Stimulated activated CD8-positive, alpha-beta memory T cell treated with anti-CD3 and anti-CD28 coated beads, Interleukin-4, amount 100 ng/mL, for 48 hours (primary cell): ENCODE measurements around the gene GLP2R.
"Not testable (repeated sequence)": the region's sequence is repeated elsewhere in the genome, so short reads cannot be mapped to it uniquely, and the experiment has no call there.

Experiments used
- DNase-seq: peaks from one replicate; pipeline ENCODE4 v3.0.0-alpha.2; 2020

GLP2R gene, protein sequence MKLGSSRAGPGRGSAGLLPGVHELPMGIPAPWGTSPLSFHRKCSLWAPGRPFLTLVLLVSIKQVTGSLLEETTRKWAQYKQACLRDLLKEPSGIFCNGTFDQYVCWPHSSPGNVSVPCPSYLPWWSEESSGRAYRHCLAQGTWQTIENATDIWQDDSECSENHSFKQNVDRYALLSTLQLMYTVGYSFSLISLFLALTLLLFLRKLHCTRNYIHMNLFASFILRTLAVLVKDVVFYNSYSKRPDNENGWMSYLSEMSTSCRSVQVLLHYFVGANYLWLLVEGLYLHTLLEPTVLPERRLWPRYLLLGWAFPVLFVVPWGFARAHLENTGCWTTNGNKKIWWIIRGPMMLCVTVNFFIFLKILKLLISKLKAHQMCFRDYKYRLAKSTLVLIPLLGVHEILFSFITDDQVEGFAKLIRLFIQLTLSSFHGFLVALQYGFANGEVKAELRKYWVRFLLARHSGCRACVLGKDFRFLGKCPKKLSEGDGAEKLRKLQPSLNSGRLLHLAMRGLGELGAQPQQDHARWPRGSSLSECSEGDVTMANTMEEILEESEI

GRCh38 chr17:9825641-9826150 is at the start of gene GLP2R:
Gene GLP2R (plus strand): TSS chr17:9825924. CDS start chr17:9826064, 140 bp downstream.
- DNase-seq, result no peak

DNA sequence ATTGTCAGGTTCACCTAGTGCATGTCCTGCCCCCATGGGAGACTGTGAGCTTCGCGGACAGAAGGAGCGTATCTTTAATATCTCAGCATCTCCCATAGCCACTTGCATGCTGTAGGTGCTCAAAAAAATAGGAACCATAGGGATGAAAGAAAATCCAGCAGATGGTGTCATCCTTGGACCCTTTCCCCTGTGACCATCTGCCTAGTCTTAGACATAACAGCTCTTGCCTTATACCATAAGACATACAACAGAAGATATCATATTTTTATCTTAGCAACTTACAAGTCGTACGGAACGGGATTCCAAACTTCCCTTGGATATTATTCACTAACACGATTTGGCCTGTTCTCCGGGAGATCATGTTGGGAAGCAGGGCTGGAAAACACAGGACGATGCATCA is 48.8 kb upstream of the GLP2R start:
- no peak for DNase-seq

- no peak for DNase-seq
Observed at GRCh38 chr17:9780552-9780951, 45.2 kb upstream of the GLP2R start.

DNA sequence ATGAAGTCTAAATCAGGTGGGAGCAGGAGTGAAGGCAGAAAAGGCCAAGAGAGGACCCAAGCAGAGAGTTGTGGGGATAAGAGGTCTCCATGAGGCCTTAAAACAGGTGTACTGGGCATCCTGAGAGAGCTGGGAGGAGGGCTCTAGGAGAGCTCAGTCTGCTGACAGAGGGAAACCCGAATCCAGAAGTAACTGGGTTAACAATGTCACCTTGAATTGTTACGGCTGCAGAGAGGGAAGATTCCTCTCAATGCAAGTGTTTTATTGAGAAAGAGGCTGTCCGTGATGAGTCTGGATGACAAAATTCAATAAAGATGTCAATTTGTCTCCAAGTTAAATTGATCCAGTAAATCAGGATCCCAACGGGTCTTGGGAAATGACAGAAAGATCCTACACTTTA is 42.7 kb upstream of the GLP2R start:
- DNase-seq, result no peak

GRCh38 chr17:9783465-9783864 is 42.3 kb upstream of the GLP2R start:
- not testable (repeated sequence) for DNase-seq

DNA sequence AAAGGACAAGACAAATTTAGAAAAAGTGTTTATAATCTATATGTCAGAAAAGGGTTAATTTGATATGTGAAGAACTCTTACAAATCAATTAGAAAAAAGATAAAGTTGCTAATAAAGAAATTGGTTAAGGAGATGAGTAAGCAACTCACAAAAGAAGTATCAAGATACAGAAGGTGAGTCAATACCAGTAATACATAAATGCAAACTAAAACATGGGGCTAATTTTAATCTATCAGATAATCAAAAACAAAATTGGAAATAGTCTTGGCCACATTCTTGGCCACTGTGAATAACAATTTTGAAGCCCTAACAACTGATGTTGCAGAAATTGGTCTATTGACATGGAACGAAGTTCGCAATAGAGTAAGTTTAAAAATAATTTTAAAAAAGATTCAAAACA is 41.2 kb upstream of the GLP2R start:
- no peak for DNase-seq

GRCh38 chr17:9788601-9789000 is 37.1 kb upstream of the GLP2R start:
- DNase-seq, result no peak

DNA sequence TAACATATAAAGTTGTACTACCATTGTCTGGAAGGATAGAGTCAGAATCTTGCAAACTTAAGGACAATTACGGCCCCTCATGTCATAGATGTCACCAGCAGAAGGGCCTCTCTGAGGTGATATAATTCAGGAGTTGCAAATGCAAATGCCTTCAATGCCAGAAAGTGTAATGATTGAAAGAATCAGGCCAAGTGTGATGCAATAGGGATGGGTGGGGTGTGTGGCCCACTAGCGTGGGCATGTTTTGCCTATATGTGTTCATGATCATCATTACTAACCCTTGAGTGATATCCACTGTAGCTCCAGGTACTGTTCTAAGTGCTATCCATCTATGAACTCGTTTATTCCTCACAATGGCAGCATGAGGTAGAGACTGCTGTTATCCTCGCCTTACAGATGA is 35.4 kb upstream of the GLP2R start:
- DNase-seq, result no peak

- DNase-seq, result no peak
Observed at GRCh38 chr17:9790889-9791876, 34.5 kb upstream of the GLP2R start, which contains the start of gene DHRS7C. Gene DHRS7C (minus strand): TSS chr17:9791592. CDS start chr17:9791284, 308 bp downstream.

DNA sequence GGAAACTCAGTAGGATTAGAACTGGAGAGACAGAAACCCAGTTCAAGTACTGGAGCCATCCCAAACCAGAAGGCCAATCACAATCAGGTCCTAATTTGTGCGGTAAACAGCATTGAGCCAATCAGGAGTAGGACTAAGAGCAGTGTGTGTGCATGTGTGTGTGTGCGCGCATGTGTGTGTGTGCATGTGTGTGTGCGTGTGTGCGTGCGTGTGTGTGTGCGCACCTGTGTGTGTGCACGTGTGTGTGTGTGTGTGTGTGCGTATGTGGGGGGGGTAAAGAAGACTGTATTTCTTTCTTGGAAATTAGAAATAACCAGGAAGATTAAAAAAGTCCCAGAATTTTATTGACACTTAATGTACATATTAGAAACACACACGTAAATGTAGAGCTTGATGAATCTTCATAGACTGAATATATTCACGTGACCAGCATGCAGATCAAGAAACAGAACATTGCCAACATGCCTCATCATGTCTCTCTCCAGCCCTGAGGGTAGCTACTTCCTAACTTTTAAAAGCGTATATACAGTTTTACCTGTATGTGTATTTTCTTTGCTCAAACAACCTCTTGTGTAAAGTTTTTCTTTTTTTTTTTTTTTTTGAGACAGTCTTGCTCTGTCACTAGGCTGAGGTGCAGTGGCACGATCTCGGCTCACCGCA is 33.4 kb upstream of the GLP2R start:
- no peak for DNase-seq

DNA sequence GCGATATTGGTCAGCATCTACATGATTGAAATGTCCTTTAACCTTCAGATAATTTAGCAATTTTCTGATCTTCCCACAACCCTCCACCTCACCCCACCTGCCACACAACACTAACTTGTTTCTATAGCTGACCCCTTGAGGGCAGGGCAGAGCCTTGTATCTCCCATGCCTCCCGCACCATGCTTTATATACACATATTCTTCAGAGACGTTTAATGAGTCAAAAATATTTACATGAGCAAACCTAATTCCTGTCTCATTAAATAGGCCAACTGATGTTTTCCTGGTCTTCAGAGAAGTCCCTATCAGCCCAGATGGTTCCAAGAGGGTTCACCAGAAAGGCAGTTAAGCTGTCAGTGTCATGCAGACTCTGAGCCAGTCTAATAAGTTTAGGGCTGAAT is 27.7 kb upstream of the GLP2R start:
- DNase-seq, result no peak

DNA sequence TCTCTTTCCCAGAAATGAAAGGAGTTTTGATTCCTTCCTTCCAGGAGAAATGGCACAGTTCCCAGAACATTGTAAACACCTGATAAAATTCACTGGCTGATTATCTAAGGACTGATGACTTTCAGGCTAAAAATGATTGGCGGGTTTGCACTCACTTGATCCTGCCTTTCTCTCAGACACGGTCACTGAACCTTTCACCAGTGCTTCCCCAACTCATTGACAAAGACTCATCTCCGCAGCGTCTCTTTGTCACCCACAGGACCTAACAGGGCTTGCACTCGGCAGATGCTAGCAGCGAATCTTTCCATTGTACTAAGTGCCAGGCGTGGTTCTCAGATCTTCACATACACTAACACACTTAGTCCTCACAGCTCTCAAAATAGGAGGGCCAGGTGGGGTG is 27.0 kb upstream of the GLP2R start:
- no peak for DNase-seq

GRCh38 chr17:9801505-9801904 is 24.2 kb upstream of the GLP2R start:
- DNase-seq, result no peak

- no peak for DNase-seq
Observed at GRCh38 chr17:9802294-9802693, 23.4 kb upstream of the GLP2R start.

GRCh38 chr17:9802697-9803096 is 23.0 kb upstream of the GLP2R start:
- no peak for DNase-seq

- no peak for DNase-seq
Observed at GRCh38 chr17:9805769-9806168, 20.0 kb upstream of the GLP2R start.

GRCh38 chr17:9806699-9807098 is 19.0 kb upstream of the GLP2R start:
- DNase-seq, result no peak

GRCh38 chr17:9809409-9809808 is 16.3 kb upstream of the GLP2R start:
- DNase-seq, result no peak

- no peak for DNase-seq
Observed at GRCh38 chr17:9810100-9810949, 15.4 kb upstream of the GLP2R start.

DNA sequence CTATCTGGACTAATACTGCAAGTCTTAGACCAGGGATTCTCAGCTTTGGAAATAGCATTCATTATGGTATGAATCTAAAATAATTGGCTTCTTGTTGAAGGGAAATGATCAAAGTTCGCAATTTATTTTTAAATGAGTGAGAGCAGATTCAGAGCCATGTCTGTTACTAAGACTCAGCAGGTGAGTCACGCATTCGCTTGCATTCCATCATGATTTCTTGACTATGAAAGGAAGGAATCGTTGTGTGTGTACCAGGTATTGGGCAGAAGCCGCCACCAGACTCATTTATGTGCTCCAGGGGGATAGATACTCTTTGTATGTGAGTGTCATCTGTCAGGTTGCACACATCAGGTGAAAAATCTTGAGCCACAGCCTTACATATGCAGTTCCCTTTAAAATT is 14.6 kb upstream of the GLP2R start:
- DNase-seq, result no peak

DNA sequence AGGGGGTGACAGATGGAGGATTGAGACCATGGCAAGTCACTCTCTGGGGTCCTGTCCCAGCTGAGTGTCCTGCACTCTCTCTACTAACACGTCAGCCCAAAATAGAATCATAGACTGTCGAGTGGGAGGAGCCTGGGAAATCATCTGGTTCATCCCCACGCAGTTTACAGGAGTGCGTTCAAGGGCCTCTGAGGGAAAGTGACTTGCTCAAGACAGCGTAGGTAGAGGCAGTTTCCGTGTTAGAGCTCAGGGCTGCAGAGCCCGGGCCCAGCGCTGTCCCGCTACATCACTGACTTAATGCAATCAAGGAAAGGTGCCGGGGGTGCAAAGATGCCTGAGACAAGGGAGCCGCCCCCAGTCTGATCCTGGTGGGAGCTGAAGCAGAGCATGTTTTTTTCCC is 14.2 kb upstream of the GLP2R start:
- DNase-seq, result no peak

- no peak for DNase-seq
Observed at GRCh38 chr17:9813166-9813565, 12.6 kb upstream of the GLP2R start.
